T-helper 1 cell treated with Interleukin-12 subunit alpha and Interleukin-12 subunit beta and Interleukin-4 antibody, amounts not matched to agents 30 μg/mL and 1 μg/mL, for 36 hours (primary cell): ENCODE measurements around the gene C1orf141.
"Not testable (repeated sequence)": the region's sequence is repeated elsewhere in the genome, so short reads cannot be mapped to it uniquely, and the experiment has no call there.

Experiments used
- H3K27ac Mint-ChIP-seq: one replicate; pipeline ENCODE4 v1.8.0; 2021; ENCODE audit warnings: mild to moderate bottlenecking, mixed read lengths
- H3K27me3 Mint-ChIP-seq: one replicate; pipeline ENCODE4 v1.8.0; 2021; ENCODE audit warnings: low read depth, mixed read lengths
- H3K36me3 Mint-ChIP-seq: one replicate; pipeline ENCODE4 v1.8.0; 2021; ENCODE audit warnings: low read depth, mixed read lengths
- H3K4me1 Mint-ChIP-seq: one replicate; pipeline ENCODE4 v1.8.0; 2021; ENCODE audit warnings: low read depth, mixed read lengths
- H3K4me3 Mint-ChIP-seq: one replicate; pipeline ENCODE4 v1.8.0; 2021; ENCODE audit warnings: mild to moderate bottlenecking, moderate library complexity, mixed read lengths
- H3K9me3 Mint-ChIP-seq: one replicate; pipeline ENCODE4 v1.8.0; 2021; ENCODE audit warnings: mixed read lengths

Gene C1orf141

DNA sequence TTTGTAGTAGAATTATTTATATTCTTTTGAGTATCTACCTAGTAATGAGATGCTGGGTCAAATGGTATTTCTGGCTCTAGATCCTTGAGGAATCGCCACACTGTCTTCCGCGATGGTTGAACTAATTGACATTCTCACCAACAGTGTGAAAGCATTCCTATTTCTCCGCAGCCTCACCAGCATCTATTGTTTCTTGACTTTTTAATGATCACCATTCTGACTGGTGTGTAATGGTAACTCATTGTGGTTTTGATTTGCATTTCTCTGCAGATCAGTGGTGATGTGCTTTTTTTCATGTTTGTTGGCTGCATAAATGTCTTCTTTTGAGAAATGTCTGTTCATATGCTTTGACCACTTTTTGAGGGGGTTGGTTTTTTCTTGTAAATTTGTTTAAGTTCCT, 16.2 kb upstream of the C1orf141 start:
- peak overlapping the region; percentile 2 for H3K27ac Mint-ChIP-seq
- H3K4me1 Mint-ChIP-seq = peaks cover 37% of the 10 kb centered on the region
- no peaks in the 10 kb centered on the region for H3K27me3 Mint-ChIP-seq
- H3K4me3 Mint-ChIP-seq = no peak overlapping the region
- H3K9me3 Mint-ChIP-seq = no peaks in the 10 kb centered on the region
- peaks cover 9% of the 10 kb centered on the region for H3K36me3 Mint-ChIP-seq

DNA sequence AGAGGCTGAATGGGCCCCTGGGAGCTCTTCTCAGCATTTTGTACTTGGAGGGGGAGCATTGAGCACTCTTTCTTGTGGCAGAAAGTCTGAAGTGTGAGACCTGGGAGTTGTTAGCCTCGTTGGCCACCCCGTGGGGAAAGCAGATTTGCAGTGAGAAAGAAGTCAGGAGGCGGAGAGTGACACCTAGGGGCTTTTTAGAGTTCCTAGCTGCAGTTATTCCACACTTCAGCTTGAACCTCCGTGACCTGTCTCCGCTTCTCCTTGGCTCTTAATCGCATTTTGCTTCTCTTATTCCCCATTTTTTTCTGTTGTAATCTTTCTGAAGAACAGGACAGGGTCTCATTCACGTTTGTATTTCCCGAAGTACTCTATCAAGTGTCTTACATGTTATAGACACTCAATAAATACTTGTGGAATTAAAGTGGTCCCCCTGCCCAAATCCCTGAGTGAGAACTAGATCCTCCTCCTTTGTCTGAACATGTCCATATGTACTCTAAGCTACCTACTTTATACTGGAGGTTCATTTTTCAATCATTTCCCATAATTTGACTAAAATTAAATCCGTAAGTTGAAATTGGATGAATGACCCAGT, 14.5 kb upstream of the C1orf141 start:
- Mint-ChIP-seq H3K27ac (peak overlapping the region; percentile 62), H3K4me3 (no peak overlapping the region), H3K27me3 (no peaks in the 10 kb centered on the region), H3K4me1 (peaks cover 41% of the 10 kb centered on the region), H3K9me3 (no peaks in the 10 kb centered on the region), H3K36me3 (peaks cover 4% of the 10 kb centered on the region)

DNA sequence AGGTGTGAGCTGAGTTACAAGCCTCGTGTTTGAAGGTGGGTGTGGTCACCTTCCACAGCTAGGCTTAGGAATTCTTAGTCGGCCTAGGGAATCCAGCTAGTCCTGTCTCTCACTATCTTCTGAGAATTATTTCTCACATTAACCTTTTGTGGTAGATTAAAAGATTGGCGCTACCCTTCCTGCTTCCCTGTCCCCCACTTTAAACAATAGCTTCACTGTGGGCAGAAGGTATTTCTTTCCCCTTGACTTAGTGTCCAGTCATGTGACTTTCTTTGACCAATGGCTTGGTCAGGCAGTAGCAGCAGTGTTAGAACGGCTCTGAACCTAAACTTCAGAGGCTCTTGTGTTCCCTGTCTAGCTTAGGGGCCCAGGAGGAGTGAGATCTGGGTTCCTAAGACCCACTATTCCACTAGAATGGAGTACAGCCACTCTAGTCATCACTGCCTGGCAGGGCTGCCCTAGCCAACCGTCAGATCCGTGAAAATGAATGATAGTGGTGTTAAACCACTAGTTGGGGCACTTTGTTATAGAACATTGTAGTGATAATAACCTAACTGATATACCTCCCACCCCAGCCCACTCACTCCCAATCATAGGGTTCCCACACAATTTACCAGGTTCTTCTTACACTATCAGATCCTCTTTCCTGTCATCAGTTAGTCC, 13.9 kb upstream of the C1orf141 start:
- no peaks in the 10 kb centered on the region for H3K9me3 Mint-ChIP-seq
- H3K4me3 Mint-ChIP-seq = no peak overlapping the region
- H3K27ac Mint-ChIP-seq = peak overlapping the region; percentile 62

DNA sequence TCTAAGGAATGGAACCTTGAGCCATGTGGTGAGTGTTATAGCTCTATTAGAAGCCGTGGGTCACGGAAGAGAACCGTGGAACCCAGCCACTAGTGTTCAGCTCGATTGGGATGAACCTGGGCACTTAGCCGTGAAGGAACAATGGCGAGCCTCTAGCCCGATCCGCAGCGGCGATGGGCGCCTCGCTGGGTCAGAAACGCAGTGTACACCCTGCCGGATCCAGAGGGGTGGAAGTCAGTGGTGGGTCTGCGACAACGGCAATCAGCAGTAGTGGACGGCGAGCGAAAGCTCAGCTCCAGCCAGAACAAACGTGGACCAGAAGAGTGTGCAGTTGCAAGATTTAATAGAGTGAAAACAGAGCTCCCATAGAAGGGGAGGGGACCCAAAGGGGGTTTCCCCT, 13.2 kb upstream of the C1orf141 start:
- H3K4me3 Mint-ChIP-seq, H3K27me3 Mint-ChIP-seq, H3K36me3 Mint-ChIP-seq, H3K9me3 Mint-ChIP-seq, H3K27ac Mint-ChIP-seq: not testable (repeated sequence)
- H3K4me1 Mint-ChIP-seq = peaks cover 51% of the 10 kb centered on the region

More for the DNA sequence above, 13.9 kb upstream of the C1orf141 start:
- H3K27me3 Mint-ChIP-seq = no peaks in the 10 kb centered on the region
- H3K4me1 Mint-ChIP-seq = peaks cover 45% of the 10 kb centered on the region
- peaks cover 1% of the 10 kb centered on the region for H3K36me3 Mint-ChIP-seq

DNA sequence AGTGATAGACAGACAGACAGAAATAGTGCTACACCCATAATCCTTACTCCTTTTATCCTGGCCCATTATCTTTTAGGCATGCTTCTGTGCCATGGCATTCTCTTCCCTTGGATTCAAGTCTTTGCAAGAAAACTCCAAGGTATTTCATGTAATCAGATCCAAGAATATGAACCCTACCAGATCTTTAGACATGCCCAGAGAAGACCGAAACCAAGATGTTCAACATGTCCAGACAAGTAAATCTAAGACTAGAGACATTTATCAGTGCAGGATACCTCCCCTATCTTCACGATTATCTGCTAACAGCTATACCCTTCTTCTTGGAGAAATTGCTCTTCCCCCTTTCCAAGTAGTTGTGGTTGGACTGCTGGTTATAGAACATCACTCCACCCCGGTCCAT, 11.8 kb upstream of the C1orf141 start:
- Mint-ChIP-seq H3K36me3 (peaks cover 1% of the 10 kb centered on the region), H3K4me1 (peaks cover 53% of the 10 kb centered on the region), H3K27ac (peak overlapping the region; percentile 64), H3K4me3 (no peak overlapping the region), H3K27me3 (no peaks in the 10 kb centered on the region), H3K9me3 (no peaks in the 10 kb centered on the region)

DNA sequence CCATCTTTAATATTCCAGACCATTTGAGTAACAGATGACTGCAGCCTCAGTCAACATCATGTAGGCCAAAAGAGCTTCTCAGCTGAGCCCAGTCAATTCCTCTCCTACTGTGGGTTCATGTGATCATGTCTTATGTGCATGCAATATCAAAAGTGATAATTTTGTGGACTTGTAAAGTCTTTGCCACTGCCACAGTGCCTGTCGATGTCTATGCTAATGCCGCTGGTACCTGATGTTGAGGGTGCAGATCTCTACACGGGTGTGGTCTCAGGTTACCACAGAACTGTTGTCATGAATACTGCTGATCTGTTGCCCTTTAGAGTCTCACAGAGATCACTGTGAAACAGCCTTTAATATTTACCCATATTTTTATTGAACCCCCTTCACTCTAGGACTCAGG, 11.3 kb upstream of the C1orf141 start:
- Mint-ChIP-seq H3K9me3 (no peaks in the 10 kb centered on the region), H3K27me3 (no peaks in the 10 kb centered on the region), H3K4me3 (no peak overlapping the region), H3K36me3 (peaks cover 1% of the 10 kb centered on the region), H3K27ac (no peak overlapping the region), H3K4me1 (peaks cover 49% of the 10 kb centered on the region)

DNA sequence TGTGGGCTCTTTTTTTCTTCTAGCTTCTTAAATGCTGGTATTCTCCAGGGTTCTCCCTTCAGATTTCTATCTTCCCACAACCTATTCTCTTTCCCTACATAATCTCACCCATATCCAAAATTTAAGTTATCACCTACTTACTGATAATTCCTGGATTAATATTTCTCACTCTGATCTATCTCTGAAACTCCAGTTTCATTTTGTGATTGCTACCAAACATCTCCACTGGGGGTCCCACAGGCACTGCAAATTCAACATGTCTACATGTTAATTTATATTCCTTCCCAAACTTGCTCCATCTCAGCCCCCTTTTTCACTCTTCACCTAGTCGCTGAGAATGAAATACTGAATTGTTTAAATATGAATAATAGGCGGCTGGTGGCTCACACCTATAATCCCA, 9.9 kb upstream of the C1orf141 start:
- Mint-ChIP-seq H3K27ac (no peak overlapping the region), H3K4me1 (peaks cover 44% of the 10 kb centered on the region), H3K36me3 (peaks cover 1% of the 10 kb centered on the region), H3K4me3 (peak overlapping the region; percentile 40), H3K27me3 (no peaks in the 10 kb centered on the region), H3K9me3 (no peaks in the 10 kb centered on the region)

DNA sequence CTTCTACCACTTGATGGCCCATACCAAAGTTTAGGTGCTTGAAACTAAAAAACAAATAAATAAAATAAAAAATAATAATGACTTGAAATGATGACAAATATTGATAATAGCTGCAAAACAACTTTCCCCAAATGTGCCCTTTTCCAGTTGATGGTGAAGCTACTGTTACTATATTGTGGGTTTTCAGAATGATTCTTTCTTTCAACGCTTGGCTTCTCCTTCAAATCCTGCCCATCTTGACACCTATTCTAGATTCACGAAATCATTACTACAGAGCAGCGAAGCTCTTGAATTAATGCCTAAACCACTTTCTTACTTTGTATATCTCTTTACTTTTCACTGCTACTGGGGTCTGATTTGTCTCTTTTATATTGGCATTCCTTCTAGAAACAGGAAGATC, 9.2 kb upstream of the C1orf141 start:
- Mint-ChIP-seq H3K9me3 (no peaks in the 10 kb centered on the region), H3K36me3 (peaks cover 1% of the 10 kb centered on the region), H3K4me1 (peaks cover 39% of the 10 kb centered on the region), H3K27me3 (no peaks in the 10 kb centered on the region), H3K4me3 (no peak overlapping the region), H3K27ac (no peak overlapping the region)

DNA sequence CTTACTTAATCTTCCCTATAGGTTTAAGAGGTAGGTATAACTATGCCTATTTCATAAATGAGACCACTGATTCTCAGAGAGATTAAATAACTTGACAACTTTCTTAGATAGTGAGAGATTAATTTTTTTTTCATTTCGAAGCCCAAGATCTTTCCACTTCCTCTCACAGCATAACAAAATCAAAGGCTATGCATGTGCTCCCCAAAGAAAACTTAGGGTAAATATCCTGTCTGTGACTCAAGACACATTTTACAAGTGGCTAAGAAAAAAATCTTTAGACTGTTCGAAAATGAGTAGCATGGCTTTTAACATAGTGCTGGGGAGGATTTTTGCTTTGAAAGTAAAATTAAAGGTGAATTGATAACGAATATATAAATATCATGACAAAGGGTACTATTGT, 8.2 kb upstream of the C1orf141 start:
- peaks cover 1% of the 10 kb centered on the region for H3K36me3 Mint-ChIP-seq

DNA sequence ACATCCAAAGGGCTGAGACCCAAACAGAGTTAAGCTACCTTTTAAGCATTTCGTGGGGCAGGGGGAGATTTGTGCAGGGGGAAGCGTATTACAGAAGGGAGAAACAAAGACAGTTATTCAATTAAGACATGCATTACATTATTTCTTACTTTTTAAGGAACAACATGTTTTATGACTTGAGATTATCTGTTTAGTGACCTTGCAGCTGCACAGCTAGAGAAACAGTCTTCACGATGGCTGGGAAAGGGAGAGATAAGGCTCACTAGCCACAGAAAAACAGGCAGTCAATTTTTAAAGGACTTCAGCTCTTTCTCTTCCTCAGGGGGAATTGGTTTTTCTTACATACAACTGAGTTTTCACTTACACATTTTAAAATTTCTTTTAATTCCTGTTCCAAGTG, 7.1 kb upstream of the C1orf141 start:
- H3K27ac Mint-ChIP-seq = not testable (repeated sequence)

More for the DNA sequence above, 8.2 kb upstream of the C1orf141 start:
- peaks cover 32% of the 10 kb centered on the region for H3K4me1 Mint-ChIP-seq
- H3K9me3 Mint-ChIP-seq = no peaks in the 10 kb centered on the region
- H3K27me3 Mint-ChIP-seq = no peaks in the 10 kb centered on the region
- peak overlapping the region; percentile 66 for H3K27ac Mint-ChIP-seq
- H3K4me3 Mint-ChIP-seq = peak overlapping the region; percentile 19

DNA sequence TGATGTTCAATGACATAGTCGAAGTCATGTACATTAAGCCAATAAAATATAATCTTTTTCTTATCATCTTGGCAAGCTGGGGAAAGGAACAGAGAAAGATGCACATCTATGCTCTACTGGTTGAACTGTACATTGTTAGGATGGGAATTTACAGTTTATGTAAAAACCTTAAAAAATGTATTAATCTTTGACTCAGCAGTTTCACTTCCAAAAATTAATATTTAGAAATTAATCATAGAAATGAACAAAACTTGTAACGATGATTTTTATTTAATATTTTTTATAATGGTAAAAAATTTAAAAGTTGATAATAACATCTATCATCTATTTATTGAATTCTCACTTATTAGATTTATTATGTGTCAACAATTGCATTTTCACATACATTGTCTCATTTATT, 5.7 kb upstream of the C1orf141 start:
- H3K36me3 Mint-ChIP-seq = no peaks in the 10 kb centered on the region
- H3K27me3 Mint-ChIP-seq = no peaks in the 10 kb centered on the region
- H3K4me1 Mint-ChIP-seq = peaks cover 22% of the 10 kb centered on the region
- no peaks in the 10 kb centered on the region for H3K9me3 Mint-ChIP-seq
- no peak overlapping the region for H3K4me3 Mint-ChIP-seq
- no peak overlapping the region for H3K27ac Mint-ChIP-seq

More for the DNA sequence above, 7.1 kb upstream of the C1orf141 start:
- not testable (repeated sequence) for H3K4me3 Mint-ChIP-seq, H3K27me3 Mint-ChIP-seq, H3K9me3 Mint-ChIP-seq, H3K36me3 Mint-ChIP-seq
- peaks cover 31% of the 10 kb centered on the region for H3K4me1 Mint-ChIP-seq

DNA sequence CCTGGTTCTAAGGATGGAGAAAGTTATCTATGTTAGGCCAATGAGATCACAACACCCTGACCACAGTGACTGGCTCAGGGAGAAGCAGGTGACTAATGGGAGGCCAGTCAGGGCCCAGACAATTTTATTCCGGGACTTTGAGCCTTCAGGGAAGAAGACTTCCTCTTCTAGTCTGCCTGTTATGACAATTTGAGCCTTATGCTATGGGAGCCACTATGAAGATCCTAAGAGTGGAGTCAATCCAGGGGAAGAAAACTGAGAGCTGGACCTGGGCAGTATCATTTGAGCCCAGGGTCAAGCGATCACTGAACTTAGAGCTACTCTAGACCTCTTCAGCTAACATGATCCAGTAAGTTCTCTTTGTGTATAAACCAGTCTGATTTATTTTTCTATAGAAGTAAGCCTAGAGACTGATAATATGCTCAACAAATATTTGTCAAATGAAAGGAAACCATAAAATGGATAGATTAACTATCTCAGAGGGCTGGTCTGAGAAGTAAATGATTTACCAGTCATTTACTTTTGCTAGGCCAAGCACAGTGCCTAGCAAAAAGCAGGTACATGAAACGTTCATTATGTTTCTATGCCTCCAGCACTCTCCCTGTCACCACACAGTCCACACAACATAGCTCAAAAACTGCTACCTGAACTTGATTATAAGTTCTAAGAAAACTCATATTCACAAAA, 4.2 kb upstream of the C1orf141 start:
- H3K4me1 Mint-ChIP-seq = peaks cover 22% of the 10 kb centered on the region
- H3K27ac Mint-ChIP-seq = no peak overlapping the region
- H3K4me3 Mint-ChIP-seq = no peak overlapping the region
- no peaks in the 10 kb centered on the region for H3K36me3 Mint-ChIP-seq
- H3K9me3 Mint-ChIP-seq = no peaks in the 10 kb centered on the region
- no peaks in the 10 kb centered on the region for H3K27me3 Mint-ChIP-seq

DNA sequence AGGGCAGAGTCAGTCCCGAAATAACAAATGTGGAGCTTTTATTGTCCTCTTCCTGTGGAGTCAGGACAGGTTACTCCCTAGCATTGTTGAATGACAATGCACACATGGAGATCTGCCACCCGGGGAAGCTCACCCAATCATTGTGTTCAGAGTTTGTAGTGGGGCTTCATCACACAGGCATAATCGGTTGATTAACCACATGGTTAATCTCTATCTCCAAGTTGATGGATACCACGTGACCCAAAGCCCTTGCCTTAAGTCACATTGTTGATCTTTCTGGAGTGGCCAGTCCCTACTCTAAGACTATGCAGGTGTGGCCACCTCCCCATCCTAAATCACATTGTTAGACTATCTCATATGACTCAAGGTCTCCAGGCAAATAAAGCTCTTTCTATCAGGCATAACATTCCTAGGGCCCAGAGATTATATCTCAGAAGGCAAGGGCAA, 2.6 kb upstream of the C1orf141 start:
- Mint-ChIP-seq H3K27ac (no peak overlapping the region), H3K27me3 (no peaks in the 10 kb centered on the region), H3K4me1 (peaks cover 13% of the 10 kb centered on the region), H3K4me3 (no peak overlapping the region), H3K9me3 (no peaks in the 10 kb centered on the region), H3K36me3 (no peaks in the 10 kb centered on the region)

DNA sequence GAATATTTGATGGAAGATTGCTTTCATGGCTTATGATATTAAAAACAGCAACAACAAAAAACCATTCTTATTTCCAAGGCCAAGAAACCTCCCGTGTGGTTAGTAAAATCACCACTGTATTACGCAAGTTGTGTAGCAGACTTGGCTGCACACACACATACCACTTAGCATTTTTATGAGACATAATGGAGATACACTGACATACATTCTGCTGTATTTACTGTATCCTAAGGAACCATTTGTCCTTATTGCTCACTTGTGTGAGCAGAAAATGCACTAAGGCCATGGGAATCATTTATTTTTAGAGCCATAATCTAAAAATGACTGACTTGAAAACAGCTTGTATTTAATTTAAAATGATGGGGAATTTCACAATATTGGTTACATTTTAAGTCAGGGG, 584 bp upstream of the C1orf141 start:
- no peaks in the 10 kb centered on the region for H3K36me3 Mint-ChIP-seq
- H3K4me3 Mint-ChIP-seq = no peak overlapping the region
- H3K27ac Mint-ChIP-seq = no peak overlapping the region
- peaks cover 8% of the 10 kb centered on the region for H3K4me1 Mint-ChIP-seq
- no peaks in the 10 kb centered on the region for H3K27me3 Mint-ChIP-seq
- no peaks in the 10 kb centered on the region for H3K9me3 Mint-ChIP-seq

DNA sequence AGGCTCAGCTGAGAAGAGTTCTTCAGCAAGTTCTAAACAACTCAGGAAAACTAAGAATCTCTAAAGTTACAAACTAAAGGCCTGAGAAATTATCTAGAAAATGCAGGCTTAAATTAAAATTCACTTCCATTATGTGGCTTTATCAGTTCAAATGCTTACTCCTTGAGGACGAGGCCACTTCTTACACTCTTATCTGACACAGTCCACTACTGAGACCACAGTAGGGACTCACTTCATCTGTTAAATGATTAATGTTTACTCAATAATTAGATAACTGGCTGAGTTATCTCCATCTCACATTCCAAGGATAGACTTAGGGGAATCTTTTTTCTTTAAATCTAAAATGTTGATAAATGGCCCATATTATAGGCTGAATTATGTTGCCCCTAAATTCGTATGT, 1.6 kb downstream of the C1orf141 start:
- no peak overlapping the region for H3K4me3 Mint-ChIP-seq
- H3K9me3 Mint-ChIP-seq = no peaks in the 10 kb centered on the region
- peaks cover 12% of the 10 kb centered on the region for H3K4me1 Mint-ChIP-seq
- H3K36me3 Mint-ChIP-seq = no peaks in the 10 kb centered on the region
- no peaks in the 10 kb centered on the region for H3K27me3 Mint-ChIP-seq
- H3K27ac Mint-ChIP-seq = no peak overlapping the region
